ENCODE data around the gene PALMD. TPM values are rescaled to one million over a fixed set of nuclear protein-coding genes. Genes with fewer than 3 reads are reported as not detected.

The PALMD gene
- total RNA-seq, 1 donor from 2014 or later: 1.3 TPM

DNA sequence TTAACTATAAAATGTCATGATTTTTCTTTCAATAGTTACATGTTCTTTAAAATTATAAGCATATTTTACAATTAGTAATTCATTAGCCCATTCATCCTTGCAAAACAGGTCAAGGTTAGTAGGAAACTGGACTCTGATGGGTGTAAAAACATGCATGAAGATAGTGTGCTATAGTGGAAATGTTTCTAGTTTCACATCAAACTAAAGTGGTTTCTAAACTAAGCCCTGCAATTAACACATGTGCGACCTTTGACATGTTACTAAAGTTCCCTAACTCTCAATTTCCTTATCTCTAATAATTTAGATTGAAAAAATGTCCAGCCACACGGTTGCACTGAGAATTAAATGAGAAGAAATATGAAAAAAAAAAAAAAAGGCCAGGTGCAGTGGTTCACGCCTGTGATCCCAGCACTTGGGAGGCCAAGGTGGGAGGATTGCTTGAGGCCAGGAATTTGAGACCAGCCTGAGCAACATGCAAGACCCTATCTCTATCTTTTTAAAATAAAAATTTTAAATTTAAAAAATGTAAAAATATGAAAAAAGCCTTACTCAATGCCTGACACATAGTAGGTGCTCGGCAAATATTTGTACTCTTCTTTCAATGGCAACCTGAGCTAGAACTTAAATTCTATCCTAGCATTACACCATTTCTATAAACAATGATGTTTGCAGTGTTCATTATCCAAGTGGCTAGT, 44.1 kb upstream of the PALMD start:
- Histone ChIP-seq H3K36me3 (ENCODE audit: control insufficient read depth, insufficient read depth, low read length) (no peaks in the 10 kb centered on the region), H3K4me3 (ENCODE audit: low read depth, low read length) (no peak overlapping the region), H3K27me3 (ENCODE audit: control insufficient read depth, insufficient read depth, low read length) (no peaks in the 10 kb centered on the region)
- DNase-seq (ENCODE audit: low read depth) (no peak), FAIRE-seq (no peak)
- TF ChIP-seq, protein P1, sequence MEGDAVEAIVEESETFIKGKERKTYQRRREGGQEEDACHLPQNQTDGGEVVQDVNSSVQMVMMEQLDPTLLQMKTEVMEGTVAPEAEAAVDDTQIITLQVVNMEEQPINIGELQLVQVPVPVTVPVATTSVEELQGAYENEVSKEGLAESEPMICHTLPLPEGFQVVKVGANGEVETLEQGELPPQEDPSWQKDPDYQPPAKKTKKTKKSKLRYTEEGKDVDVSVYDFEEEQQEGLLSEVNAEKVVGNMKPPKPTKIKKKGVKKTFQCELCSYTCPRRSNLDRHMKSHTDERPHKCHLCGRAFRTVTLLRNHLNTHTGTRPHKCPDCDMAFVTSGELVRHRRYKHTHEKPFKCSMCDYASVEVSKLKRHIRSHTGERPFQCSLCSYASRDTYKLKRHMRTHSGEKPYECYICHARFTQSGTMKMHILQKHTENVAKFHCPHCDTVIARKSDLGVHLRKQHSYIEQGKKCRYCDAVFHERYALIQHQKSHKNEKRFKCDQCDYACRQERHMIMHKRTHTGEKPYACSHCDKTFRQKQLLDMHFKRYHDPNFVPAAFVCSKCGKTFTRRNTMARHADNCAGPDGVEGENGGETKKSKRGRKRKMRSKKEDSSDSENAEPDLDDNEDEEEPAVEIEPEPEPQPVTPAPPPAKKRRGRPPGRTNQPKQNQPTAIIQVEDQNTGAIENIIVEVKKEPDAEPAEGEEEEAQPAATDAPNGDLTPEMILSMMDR (IDR thresholded peaks at IDR 0.05; ENCODE audit: insufficient read depth, low read length, severe bottlenecking): no peak

DNA sequence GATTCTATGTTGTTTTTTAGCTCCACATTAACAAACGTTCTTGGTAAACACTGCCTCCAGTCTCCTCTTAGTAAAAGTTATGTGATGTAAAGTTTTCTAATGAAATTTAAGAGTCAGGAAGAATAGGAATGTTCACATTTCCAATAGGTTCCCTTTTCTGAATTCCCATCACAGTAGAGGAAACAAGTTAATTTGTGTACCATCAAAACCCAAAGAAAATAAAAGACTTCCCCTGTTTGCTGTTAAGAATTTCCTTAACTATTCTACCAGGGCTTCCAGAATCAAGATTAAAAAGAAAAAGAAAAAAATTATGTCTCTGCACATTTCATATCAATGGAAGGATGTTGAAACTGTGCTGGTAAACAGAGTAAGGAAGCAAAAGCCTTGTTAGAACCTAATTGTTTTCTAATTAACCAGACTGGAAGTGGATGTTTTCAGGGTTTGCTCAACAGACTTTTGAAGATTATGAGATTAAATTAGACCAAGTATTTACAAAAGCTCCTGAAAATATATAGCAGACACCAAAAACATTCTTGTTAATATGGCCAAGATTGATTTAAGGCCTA, 43.4 kb upstream of the PALMD start:
- no peak for DNase-seq (ENCODE audit: low read depth)
- Histone ChIP-seq H3K36me3 (ENCODE audit: control insufficient read depth, insufficient read depth, low read length) (no peaks in the 10 kb centered on the region), H3K4me3 (ENCODE audit: low read depth, low read length) (no peak overlapping the region), H3K27me3 (ENCODE audit: control insufficient read depth, insufficient read depth, low read length) (no peaks in the 10 kb centered on the region)
- TF ChIP-seq, protein P1 (IDR thresholded peaks at IDR 0.05; ENCODE audit: insufficient read depth, low read length, severe bottlenecking): no peak
- no peak for FAIRE-seq

DNA sequence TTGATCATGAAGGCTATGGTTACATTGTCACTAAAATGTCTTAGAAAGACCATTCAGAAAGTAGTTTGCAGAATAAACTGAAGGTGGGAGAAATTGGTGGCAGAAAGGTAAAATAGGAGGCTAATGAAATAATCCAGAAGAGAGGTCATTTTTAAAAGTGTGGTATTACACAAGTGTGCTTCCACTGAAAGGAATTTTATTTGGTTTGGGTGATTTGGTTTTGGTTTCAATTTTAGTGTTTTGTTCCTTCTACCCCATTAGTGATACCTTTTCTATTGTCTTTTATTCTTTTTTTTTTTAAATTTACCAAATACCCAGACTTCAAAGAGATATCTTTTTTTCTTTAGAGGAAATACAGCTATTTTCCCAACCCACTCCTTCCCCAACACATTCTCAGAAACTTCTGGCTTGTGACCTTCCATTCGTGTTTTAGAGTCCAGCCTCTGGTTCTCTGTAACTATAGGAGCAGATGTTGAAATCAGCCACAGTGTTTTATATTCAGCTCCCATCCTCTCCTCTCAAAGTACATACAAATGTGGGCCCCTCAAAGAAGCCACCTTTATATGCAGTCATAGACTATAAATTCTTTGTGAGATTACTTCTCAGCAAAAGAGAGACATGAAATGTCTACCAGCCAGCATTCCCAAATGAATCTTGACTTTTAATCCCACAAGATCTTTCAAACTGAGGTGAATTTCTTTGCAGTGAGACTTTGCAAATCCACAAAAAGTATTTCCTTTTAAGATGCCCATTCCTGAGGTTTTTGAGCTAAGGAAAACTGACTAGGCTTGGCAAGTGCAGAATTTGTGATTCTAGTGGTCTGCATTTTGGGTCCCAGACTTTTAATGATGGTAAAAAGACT, 42.0 kb upstream of the PALMD start:
- TF ChIP-seq, protein P1 (IDR thresholded peaks at IDR 0.05; ENCODE audit: insufficient read depth, low read length, severe bottlenecking): no peak
- DNase-seq (ENCODE audit: low read depth): no peak
- Histone ChIP-seq H3K36me3 (ENCODE audit: control insufficient read depth, insufficient read depth, low read length) (no peaks in the 10 kb centered on the region), H3K27me3 (ENCODE audit: control insufficient read depth, insufficient read depth, low read length) (no peaks in the 10 kb centered on the region), H3K4me3 (ENCODE audit: low read depth, low read length) (no peak overlapping the region)
- no peak for FAIRE-seq

DNA sequence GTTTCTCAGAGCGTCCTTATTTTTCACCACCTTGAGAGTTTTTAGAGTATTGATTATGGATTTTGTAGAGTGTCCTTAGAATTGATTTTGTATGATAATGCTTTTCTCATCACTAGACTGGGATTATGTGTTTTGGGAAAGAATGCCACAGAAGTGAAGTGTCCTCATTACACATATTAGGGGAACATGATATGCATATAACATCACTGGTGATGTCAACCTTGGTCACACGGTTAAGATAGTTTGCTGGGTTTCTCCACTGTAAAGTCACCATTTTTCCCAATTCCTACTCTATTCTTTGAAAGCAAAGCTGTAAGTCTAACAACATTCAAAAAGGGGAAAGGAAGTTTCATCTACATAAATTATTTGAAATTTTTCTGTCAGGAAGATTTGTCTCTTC, 39.6 kb upstream of the PALMD start:
- DNase-seq (ENCODE audit: low read depth): no peak
- no peaks in the 10 kb centered on the region for H3K27me3 ChIP-seq (ENCODE audit: control insufficient read depth, insufficient read depth, low read length)
- no peak overlapping the region for H3K4me3 ChIP-seq (ENCODE audit: low read depth, low read length)
- no peaks in the 10 kb centered on the region for H3K36me3 ChIP-seq (ENCODE audit: control insufficient read depth, insufficient read depth, low read length)
- no peak for FAIRE-seq
- TF ChIP-seq, protein P1 (IDR thresholded peaks at IDR 0.05; ENCODE audit: insufficient read depth, low read length, severe bottlenecking): no peak

DNA sequence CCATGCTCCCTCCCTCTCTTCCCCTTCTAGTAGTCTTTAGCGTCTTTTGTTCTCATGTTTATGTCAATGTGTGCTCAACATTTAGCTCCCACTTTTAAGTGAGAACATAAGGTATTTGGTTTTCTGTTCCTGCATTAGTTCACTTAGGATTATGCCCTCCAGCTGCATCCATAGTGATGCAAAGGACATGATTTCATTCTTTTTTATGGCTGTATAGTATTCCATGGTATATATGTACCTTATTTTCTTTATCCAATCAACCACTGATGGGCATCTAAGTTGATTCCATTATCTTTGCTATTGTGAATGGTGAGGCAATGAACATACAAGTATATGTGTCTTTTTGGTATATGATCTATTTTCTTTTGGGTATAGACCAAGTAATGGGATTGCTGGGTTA, 38.3 kb upstream of the PALMD start:
- no peak overlapping the region for H3K4me3 ChIP-seq (ENCODE audit: low read depth, low read length)
- no peaks in the 10 kb centered on the region for H3K36me3 ChIP-seq (ENCODE audit: control insufficient read depth, insufficient read depth, low read length)
- FAIRE-seq: no peak
- no peaks in the 10 kb centered on the region for H3K27me3 ChIP-seq (ENCODE audit: control insufficient read depth, insufficient read depth, low read length)
- DNase-seq (ENCODE audit: low read depth): no peak
- TF ChIP-seq, protein P1 (IDR thresholded peaks at IDR 0.05; ENCODE audit: insufficient read depth, low read length, severe bottlenecking): no peak

Measured in bronchial epithelial cell (primary cell).